ENCODE measurements around the gene HEXB. TPM values are rescaled to one million over a fixed set of nuclear protein-coding genes. Genes with fewer than 3 reads are reported as not detected.

Gene HEXB
- total and polyA plus RNA-seq, 2 of the 13 experiments (the other 11 are each of a cell fraction or from before 2014, with no cell fraction given), result 100 to 104 TPM

DNA sequence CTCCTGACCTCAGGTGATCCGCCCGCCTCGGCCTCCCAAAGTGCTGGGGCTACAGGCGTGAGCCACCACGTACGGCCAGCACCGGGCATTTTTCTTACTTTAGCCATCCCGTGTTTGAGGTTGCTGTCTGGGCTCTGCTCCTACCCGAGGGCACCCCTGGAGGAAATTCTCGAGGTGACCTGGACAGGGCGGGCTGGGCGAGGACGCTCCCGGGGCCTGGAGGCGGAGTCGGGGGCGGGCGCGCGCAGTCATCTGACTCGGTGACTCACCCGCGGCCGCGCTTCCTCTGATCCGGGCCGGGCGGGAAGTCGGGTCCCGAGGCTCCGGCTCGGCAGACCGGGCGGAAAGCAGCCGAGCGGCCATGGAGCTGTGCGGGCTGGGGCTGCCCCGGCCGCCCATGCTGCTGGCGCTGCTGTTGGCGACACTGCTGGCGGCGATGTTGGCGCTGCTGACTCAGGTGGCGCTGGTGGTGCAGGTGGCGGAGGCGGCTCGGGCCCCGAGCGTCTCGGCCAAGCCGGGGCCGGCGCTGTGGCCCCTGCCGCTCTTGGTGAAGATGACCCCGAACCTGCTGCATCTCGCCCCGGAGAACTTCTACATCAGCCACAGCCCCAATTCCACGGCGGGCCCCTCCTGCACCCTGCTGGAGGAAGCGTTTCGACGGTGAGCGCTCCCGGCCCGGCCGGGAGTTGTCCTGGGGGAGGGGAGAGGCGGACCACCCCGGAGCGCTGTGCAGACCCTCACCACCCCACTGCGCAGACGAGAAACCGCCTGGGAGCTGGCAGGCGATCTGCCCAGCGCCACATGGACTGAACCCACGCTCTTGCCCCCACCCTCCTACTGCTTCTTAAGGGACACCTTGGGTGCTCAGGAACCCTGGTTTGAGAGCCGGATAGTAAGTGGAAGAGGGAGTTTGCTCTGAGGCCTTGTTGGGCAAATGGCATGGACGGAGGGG, at the start of gene HEXB (continued):
- peak; percentile 88; the same call in 1 of the 2 replicates for TF ChIP-seq SALL2 (CRISPR knock-in tag; IDR thresholded peaks at IDR 0.05)
- TF ChIP-seq, protein P1, sequence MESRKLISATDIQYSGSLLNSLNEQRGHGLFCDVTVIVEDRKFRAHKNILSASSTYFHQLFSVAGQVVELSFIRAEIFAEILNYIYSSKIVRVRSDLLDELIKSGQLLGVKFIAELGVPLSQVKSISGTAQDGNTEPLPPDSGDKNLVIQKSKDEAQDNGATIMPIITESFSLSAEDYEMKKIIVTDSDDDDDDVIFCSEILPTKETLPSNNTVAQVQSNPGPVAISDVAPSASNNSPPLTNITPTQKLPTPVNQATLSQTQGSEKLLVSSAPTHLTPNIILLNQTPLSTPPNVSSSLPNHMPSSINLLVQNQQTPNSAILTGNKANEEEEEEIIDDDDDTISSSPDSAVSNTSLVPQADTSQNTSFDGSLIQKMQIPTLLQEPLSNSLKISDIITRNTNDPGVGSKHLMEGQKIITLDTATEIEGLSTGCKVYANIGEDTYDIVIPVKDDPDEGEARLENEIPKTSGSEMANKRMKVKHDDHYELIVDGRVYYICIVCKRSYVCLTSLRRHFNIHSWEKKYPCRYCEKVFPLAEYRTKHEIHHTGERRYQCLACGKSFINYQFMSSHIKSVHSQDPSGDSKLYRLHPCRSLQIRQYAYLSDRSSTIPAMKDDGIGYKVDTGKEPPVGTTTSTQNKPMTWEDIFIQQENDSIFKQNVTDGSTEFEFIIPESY (CRISPR knock-in tag; IDR thresholded peaks at IDR 0.05), result no peak
- no peak for TF ChIP-seq ZBTB1 (CRISPR knock-in tag; IDR thresholded peaks at IDR 0.05; ENCODE audit: borderline replicate concordance)
- TF ChIP-seq KDM6A (CRISPR knock-in tag; IDR thresholded peaks at IDR 0.05; ENCODE audit: low read depth), result no peak
- peak; percentile 30 for TF ChIP-seq FOXA3 (CRISPR knock-in tag; IDR thresholded peaks at IDR 0.05)
- peak; percentile 42; the same call in 1 of the 2 replicates for TF ChIP-seq ZNF230 (CRISPR knock-in tag; IDR thresholded peaks at IDR 0.05)
- TF ChIP-seq, protein P2, sequence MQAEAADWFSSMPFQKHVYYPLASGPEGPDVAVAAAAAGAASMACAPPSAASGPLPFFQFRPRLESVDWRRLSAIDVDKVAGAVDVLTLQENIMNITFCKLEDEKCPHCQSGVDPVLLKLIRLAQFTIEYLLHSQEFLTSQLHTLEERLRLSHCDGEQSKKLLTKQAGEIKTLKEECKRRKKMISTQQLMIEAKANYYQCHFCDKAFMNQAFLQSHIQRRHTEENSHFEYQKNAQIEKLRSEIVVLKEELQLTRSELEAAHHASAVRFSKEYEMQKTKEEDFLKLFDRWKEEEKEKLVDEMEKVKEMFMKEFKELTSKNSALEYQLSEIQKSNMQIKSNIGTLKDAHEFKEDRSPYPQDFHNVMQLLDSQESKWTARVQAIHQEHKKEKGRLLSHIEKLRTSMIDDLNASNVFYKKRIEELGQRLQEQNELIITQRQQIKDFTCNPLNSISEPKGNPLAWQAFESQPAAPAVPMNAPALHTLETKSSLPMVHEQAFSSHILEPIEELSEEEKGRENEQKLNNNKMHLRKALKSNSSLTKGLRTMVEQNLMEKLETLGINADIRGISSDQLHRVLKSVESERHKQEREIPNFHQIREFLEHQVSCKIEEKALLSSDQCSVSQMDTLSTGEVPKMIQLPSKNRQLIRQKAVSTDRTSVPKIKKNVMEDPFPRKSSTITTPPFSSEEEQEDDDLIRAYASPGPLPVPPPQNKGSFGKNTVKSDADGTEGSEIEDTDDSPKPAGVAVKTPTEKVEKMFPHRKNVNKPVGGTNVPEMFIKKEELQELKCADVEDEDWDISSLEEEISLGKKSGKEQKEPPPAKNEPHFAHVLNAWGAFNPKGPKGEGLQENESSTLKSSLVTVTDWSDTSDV (CRISPR knock-in tag; IDR thresholded peaks at IDR 0.05), result peak; percentile 11; the same call in 1 of the 2 replicates
- no peak for TF ChIP-seq SNAI1 (CRISPR knock-in tag; IDR thresholded peaks at IDR 0.05; ENCODE audit: borderline replicate concordance)
- no peak for TF ChIP-seq SNAPC2 (CRISPR knock-in tag; IDR thresholded peaks at IDR 0.05)
- no peak for TF ChIP-seq NBN (conservative IDR thresholded peaks at IDR 0.05)
- TF ChIP-seq TEAD3 (CRISPR knock-in tag; optimal IDR thresholded peaks at IDR 0.05; ENCODE audit: borderline replicate concordance), result no peak
- TF ChIP-seq, protein P3, sequence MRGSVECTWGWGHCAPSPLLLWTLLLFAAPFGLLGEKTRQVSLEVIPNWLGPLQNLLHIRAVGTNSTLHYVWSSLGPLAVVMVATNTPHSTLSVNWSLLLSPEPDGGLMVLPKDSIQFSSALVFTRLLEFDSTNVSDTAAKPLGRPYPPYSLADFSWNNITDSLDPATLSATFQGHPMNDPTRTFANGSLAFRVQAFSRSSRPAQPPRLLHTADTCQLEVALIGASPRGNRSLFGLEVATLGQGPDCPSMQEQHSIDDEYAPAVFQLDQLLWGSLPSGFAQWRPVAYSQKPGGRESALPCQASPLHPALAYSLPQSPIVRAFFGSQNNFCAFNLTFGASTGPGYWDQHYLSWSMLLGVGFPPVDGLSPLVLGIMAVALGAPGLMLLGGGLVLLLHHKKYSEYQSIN (CRISPR knock-in tag; IDR thresholded peaks at IDR 0.05; ENCODE audit: borderline replicate concordance), result no peak
- TF ChIP-seq ZNF615 (CRISPR knock-in tag; IDR thresholded peaks at IDR 0.05; ENCODE audit: borderline replicate concordance), result no peak
- TF ChIP-seq ZNF235 (CRISPR knock-in tag; IDR thresholded peaks at IDR 0.05; ENCODE audit: borderline replicate concordance), result no peak; the same call in 1 of the 2 replicates
- 0 out of 2 replicates have a peak, but pooled peaks have one; percentile 42 for TF ChIP-seq REPIN1 (CRISPR knock-in tag; IDR thresholded peaks at IDR 0.05; ENCODE audit: borderline replicate concordance, low read depth)
- TF ChIP-seq, protein P4, sequence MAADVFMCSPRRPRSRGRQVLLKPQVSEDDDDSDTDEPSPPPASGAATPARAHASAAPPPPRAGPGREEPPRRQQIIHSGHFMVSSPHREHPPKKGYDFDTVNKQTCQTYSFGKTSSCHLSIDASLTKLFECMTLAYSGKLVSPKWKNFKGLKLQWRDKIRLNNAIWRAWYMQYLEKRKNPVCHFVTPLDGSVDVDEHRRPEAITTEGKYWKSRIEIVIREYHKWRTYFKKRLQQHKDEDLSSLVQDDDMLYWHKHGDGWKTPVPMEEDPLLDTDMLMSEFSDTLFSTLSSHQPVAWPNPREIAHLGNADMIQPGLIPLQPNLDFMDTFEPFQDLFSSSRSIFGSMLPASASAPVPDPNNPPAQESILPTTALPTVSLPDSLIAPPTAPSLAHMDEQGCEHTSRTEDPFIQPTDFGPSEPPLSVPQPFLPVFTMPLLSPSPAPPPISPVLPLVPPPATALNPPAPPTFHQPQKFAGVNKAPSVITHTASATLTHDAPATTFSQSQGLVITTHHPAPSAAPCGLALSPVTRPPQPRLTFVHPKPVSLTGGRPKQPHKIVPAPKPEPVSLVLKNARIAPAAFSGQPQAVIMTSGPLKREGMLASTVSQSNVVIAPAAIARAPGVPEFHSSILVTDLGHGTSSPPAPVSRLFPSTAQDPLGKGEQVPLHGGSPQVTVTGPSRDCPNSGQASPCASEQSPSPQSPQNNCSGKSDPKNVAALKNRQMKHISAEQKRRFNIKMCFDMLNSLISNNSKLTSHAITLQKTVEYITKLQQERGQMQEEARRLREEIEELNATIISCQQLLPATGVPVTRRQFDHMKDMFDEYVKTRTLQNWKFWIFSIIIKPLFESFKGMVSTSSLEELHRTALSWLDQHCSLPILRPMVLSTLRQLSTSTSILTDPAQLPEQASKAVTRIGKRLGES (CRISPR knock-in tag; IDR thresholded peaks at IDR 0.05; ENCODE audit: borderline replicate concordance), result no peak
- no peak for TF ChIP-seq ZNF550 (CRISPR knock-in tag; IDR thresholded peaks at IDR 0.05; ENCODE audit: borderline replicate concordance)
- TF ChIP-seq NFKB2 (CRISPR knock-in tag; IDR thresholded peaks at IDR 0.05; ENCODE audit: borderline replicate concordance), result peak; percentile 40; the same call in 1 of the 2 replicates
- no peak for TF ChIP-seq ZNF720 (CRISPR knock-in tag; IDR thresholded peaks at IDR 0.05)
- TF ChIP-seq GATAD2A (CRISPR knock-in tag; IDR thresholded peaks at IDR 0.05), result 0 out of 2 replicates have a peak, but pooled peaks have one; percentile 5
- TF ChIP-seq SRF (IDR thresholded peaks at IDR 0.05; ENCODE audit: low read depth, low read length), result no peak

All from HepG2 (cell line).